GM23248 (cell line): ENCODE measurements around the gene IFIT1. TPM values are rescaled to one million over a fixed set of nuclear protein-coding genes. Genes with fewer than 3 reads are reported as not detected.
"Not testable (repeated sequence)": the region's sequence is repeated elsewhere in the genome, so short reads cannot be mapped to it uniquely, and the experiment has no call there.

Source experiments
- DNase-seq: peaks from one replicate; pipeline ENCODE4 v3.0.0-alpha.2; 2015
- H2AFZ ChIP-seq: fragments of 200-600 bp; sonication (generic); 2 replicates; pipeline ENCODE4 v1.6.1; 2016; ENCODE audit warnings: antibody characterized with exemption
- H3F3A ChIP-seq: fragments of 200-600 bp; sonication (generic); 2 replicates; pipeline ENCODE4 v1.6.1; 2016; ENCODE audit warnings: mild to moderate bottlenecking, antibody characterized with exemption, mixed run types; ENCODE audit not compliant: insufficient read depth
- H3K27ac ChIP-seq: fragments of 200-600 bp; sonication (generic); 2 replicates; pipeline ENCODE4 v1.5.1; 2016; ENCODE audit warnings: mild to moderate bottlenecking
- H3K27me3 ChIP-seq: fragments of 200-600 bp; sonication (generic); replicated peaks from 2 replicates; pipeline ENCODE4 v1.6.1; 2016; ENCODE audit warnings: mild to moderate bottlenecking; ENCODE audit not compliant: insufficient read depth
- H3K36me3 ChIP-seq: fragments of 200-600 bp; sonication (generic); 2 replicates; pipeline ENCODE4 v1.6.1; 2016; ENCODE audit warnings: low read depth, mild to moderate bottlenecking
- H3K4me1 ChIP-seq: fragments of 200-600 bp; sonication (generic); 2 replicates; pipeline ENCODE4 v1.6.1; 2016; ENCODE audit warnings: mild to moderate bottlenecking; ENCODE audit not compliant: insufficient read depth
- H3K4me2 ChIP-seq: fragments of 200-600 bp; sonication (generic); one replicate; pipeline ENCODE4 v1.6.1; 2016; ENCODE audit warnings: mild to moderate bottlenecking; ENCODE audit not compliant: unreplicated experiment
- H3K4me3 ChIP-seq: fragments of 200-600 bp; sonication (generic); 2 replicates; pipeline ENCODE4 v1.5.1; 2016; ENCODE audit warnings: mild to moderate bottlenecking
- H3K79me2 ChIP-seq: fragments of 200-600 bp; sonication (generic); 2 replicates; pipeline ENCODE4 v1.6.1; 2016; ENCODE audit warnings: mild to moderate bottlenecking; ENCODE audit not compliant: insufficient read depth
- H3K9ac ChIP-seq: fragments of 200-600 bp; sonication (generic); 2 replicates; pipeline ENCODE4 v1.6.1; 2016; ENCODE audit warnings: mild to moderate bottlenecking
- H3K9me2 ChIP-seq: fragments of 200-600 bp; sonication (generic); 2 replicates; pipeline ENCODE4 v1.6.1; 2016; ENCODE audit warnings: mixed run types, mild to moderate bottlenecking, moderate library complexity; ENCODE audit not compliant: insufficient read depth
- H3K9me3 ChIP-seq: fragments of 200-600 bp; sonication (generic); one replicate; pipeline ENCODE4 v1.6.1; 2017; ENCODE audit warnings: low read depth
- H4K20me1 ChIP-seq: fragments of 200-600 bp; sonication (generic); 2 replicates; pipeline ENCODE4 v1.6.0; 2016; ENCODE audit not compliant: insufficient read depth
- EZH2 ChIP-seq: fragments of 200-600 bp; sonication (generic); IDR thresholded peaks from 2 replicates; pipeline ENCODE4 v1.6.1; 2018; ENCODE audit warnings: antibody characterized with exemption, mild to moderate bottlenecking; ENCODE audit not compliant: insufficient read depth, poor library complexity, severe bottlenecking
- EZH2phosphoT487 ChIP-seq: fragments of 200-600 bp; sonication (generic); IDR thresholded peaks from 2 replicates; pipeline ENCODE4 v1.6.1; 2018; ENCODE audit warnings: antibody characterized with exemption, moderate library complexity, mild to moderate bottlenecking, low read depth; ENCODE audit not compliant: insufficient read depth
- WGBS, 2 experiments: methylation state at CpG; one replicate each; pipeline ENCODE4 v1.1.6; 2015 to 2017; ENCODE audit warnings: low lambda C conversion rate in 2 of 2, low coverage in 1 of 2; ENCODE audit errors: missing lambda C conversion rate in 2 of 2; 5-methylcytosine and 5-hydroxymethylcytosine counted together
- in situ Hi-C: fragments of 300-500 bp; cut with MboI; formaldehyde crosslinking; loops from 2 replicates; pipeline ENCODE4 v1.15.0; 2020
- polyA plus RNA-seq: library from polyadenylated mRNA; unstranded; fragments of >200 nt; fragmentation: Nextera tagmentation; extraction: Ambion mirVana; gene quantifications from 2 replicates; pipeline ENCODE4 v1.2.1, GENCODE V29; 2016
- total RNA-seq: library from RNA; depleted of rRNA; stranded (reverse); fragments of >200 nt; shearing (Covaris generic); gene quantifications from 2 replicates; pipeline ENCODE4 v1.2.3, GENCODE V29; 2014

The IFIT1 gene
- total and polyA plus RNA-seq, 2 experiments from 2014 or later = 15.7 to 18.6 TPM

- H3K9me2 ChIP-seq, H4K20me1 ChIP-seq, H3F3A ChIP-seq, H3K27me3 ChIP-seq, H3K9me3 ChIP-seq, H3K4me2 ChIP-seq, H2AFZ ChIP-seq, H3K36me3 ChIP-seq, H3K27ac ChIP-seq, DNase-seq, H3K4me3 ChIP-seq, H3K4me1 ChIP-seq, H3K9ac ChIP-seq: not testable (repeated sequence)
- 71 to 72% methylated on average over 2 of the region's 2 CpGs for WGBS, 2 experiments
- in situ Hi-C loops = loop anchor here (25.0 kb wide), 1 partner anchor 301 kb away; the partner anchor contains the start of gene KIF20B
- H3K79me2 ChIP-seq = peaks cover 16% of the 10 kb centered on the region
Observed at GRCh38 chr10:89411135-89411534, 18.7 kb downstream of the IFIT1 start.

- not testable (repeated sequence) for H3K27ac ChIP-seq, H2AFZ ChIP-seq, H3K9me2 ChIP-seq, H3K36me3 ChIP-seq, H3K4me2 ChIP-seq, H3K4me3 ChIP-seq, H3K9ac ChIP-seq, H3K4me1 ChIP-seq, H3K9me3 ChIP-seq, DNase-seq, H4K20me1 ChIP-seq, H3K27me3 ChIP-seq, H3F3A ChIP-seq
- in situ Hi-C loops = loop anchor here (25.0 kb wide), 1 partner anchor 300 kb away; the partner anchor contains the start of gene KIF20B
- peaks cover 26% of the 10 kb centered on the region for H3K79me2 ChIP-seq
- 86% methylated on average over 10 of the region's 10 CpGs for WGBS, 2 experiments
Observed at GRCh38 chr10:89412276-89412675, 19.9 kb downstream of the IFIT1 start.

GRCh38 chr10:89413398-89413912 is 21.0 kb downstream of the IFIT1 start:
- Histone ChIP-seq H3K9me3 (no peaks in the 10 kb centered on the region), H3K9me2 (no peaks in the 10 kb centered on the region), H3F3A (peaks cover 7% of the 10 kb centered on the region), H3K27me3 (no peaks in the 10 kb centered on the region), H3K79me2 (peaks cover 38% of the 10 kb centered on the region), H2AFZ (peak overlapping the region; percentile 94), H4K20me1 (no peaks in the 10 kb centered on the region), H3K4me2 (peak overlapping the region; percentile 89), H3K36me3 (0 out of 2 replicates have a peak, but pooled peaks cover 11% of the 10 kb centered on the region), H3K27ac (no peak overlapping the region), H3K4me3 (peak overlapping the region; percentile 86), H3K4me1 (peaks cover 3% of the 10 kb centered on the region; the same call in 1 of the 2 replicates), H3K9ac (peak overlapping the region; percentile 93; the same call in 1 of the 2 replicates)
- 77 to 82% methylated on average over 7 of the region's 7 CpGs for WGBS, 2 experiments
- TF ChIP-seq EZH2 (no peak), EZH2phosphoT487 (no peak)
- DNase-seq = no peak
- in situ Hi-C loops = loop anchor here (25.0 kb wide), 1 partner anchor 299 kb away; the partner anchor contains the start of gene KIF20B

GRCh38 chr10:89414146-89414878 is 21.9 kb downstream of the IFIT1 start, which contains the start of gene IFIT5:
Gene IFIT5 (plus strand): TSS chr10:89414568. CDS start chr10:89414799, 231 bp downstream.
- Histone ChIP-seq H3F3A (peaks cover 7% of the 10 kb centered on the region), H3K4me3 (peak within 1 kb of the TSS; percentile 86), H3K79me2 (peaks cover 45% of the 10 kb centered on the region), H3K27me3 (no peaks in the 10 kb centered on the region), H3K36me3 (0 out of 2 replicates have a peak, but pooled peaks cover 18% of the 10 kb centered on the region), H4K20me1 (no peaks in the 10 kb centered on the region), H3K4me1 (peaks cover 11% of the 10 kb centered on the region), H2AFZ (peak within 1 kb of the TSS; percentile 94), H3K9ac (peak within 1 kb of the TSS; percentile 93), H3K9me3 (no peaks in the 10 kb centered on the region), H3K27ac (peak within 1 kb of the TSS; percentile 89), H3K4me2 (peak within 1 kb of the TSS; percentile 89), H3K9me2 (no peaks in the 10 kb centered on the region)
- 0 to 1% methylated on average over 45 to 48 of the region's 48 CpGs for WGBS, 2 experiments
- DNase-seq = peak; percentile 86
- TF ChIP-seq EZH2 (no peak), EZH2phosphoT487 (no peak)
- in situ Hi-C loops = loop anchor here (25.0 kb wide), 1 partner anchor 298 kb away; the partner anchor contains the start of gene KIF20B
